CD4-positive, alpha-beta T cell treated with Interleukin-10 for 1 hour (primary cell): Measurements from ENCODE around the gene SUMO4.

Source experiments
- DNase-seq: peaks from one replicate; pipeline ENCODE4 v3.0.0-alpha.2; 2020

The SUMO4 gene

DNA sequence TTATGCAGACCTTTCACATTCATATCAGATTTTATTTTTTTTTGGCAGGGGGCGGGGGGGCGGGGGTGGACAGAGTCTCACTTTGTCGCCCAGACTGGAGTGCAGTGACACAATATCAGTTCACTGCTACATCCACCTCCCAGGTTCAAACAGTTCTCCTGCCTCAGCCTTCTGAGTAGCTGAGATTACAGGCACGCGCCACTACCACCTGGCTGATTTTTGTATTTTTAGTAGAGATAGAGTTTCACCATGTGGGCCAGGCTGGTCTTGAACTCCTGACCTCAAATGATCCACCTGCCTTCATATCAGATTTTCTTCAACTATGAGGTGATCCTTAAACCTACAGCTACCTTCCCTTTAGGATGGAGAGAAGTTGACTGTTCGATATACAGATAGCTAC lies 8.0 kb upstream of the SUMO4 start:
- no peak for DNase-seq

DNA sequence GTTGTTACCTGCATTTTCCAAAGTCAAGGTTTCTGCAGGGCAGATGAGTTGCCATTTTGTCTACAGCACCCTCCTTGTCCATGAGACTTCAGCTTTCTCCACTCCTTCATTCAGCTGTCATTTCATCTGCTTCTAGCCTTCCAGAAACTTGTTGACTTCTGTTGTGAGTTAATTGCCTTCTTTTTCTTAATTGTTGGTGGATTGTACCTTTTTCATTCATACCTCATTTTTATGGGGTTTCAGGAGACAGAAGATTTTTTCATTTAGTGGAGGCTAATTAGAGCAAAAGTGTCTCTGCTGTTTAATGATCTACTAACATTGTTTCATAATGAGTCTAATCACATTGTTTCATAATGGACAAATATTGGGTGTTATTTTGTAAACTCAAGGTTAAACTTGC lies 7.5 kb upstream of the SUMO4 start:
- no peak for DNase-seq

GRCh38 chr6:149393002-149393679 lies 6.9 kb upstream of the SUMO4 start:
- DNase-seq: no peak

DNA sequence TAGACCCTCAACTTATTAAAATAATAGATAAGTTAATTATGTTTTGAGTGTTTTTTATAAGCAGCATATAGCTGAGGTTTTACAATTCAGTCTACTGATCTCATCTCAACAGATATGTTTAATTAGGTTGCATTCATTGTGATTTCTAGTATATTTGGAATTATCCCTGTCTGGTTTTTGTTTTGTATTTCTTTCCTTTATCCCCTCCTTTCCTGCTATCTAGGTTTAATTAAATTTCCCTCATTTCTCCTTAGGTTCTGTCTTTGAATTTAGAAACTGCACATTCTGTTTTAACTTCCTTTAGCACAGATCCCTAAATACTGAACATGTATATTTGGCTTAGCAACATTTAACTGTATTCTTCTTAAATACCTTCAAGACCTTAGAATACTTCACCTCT lies 4.9 kb upstream of the SUMO4 start:
- DNase-seq: no peak

DNA sequence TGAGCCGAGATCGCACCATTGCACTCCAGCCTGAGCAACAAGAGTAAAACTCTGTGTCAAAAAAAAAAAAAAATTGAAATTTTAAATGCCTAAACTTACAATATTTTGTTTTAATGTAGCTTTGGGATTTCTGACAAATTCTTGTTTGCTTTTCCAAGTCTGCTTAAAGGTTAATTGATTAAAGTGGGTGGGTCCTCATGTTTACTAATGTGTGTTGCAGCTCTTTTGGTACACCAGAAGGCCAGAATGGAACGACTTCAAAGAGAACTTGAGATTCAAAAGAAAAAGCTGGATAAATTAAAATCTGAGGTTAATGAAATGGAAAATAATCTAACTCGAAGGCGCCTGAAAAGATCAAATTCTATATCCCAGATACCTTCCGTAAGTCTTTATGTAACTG lies 2.7 kb upstream of the SUMO4 start:
- no peak for DNase-seq

DNA sequence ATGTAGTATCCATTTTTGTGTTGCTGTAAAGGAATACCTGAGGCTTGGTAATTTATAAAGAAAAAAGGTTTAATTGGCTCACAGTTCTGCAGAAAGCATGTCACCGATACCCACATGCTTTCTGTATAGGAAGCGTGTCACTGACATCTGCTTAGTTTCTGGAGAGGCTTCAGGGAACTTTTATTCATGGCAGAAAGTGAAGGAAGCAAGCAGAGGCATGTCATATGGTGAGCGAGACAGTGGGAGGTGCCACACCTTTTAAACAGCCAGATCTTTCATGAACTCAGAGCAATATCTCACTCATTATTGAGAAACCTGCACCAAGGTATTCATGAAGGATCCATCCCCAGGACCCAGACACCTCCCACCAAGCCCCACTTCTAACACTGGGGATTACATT lies 3.5 kb downstream of the SUMO4 start:
- DNase-seq: no peak

- DNase-seq: no peak
These were observed 6.0 kb downstream of the SUMO4 start for GRCh38 chr6:149405823-149406765.

- DNase-seq: no peak
These were observed 9.6 kb downstream of the SUMO4 start for GRCh38 chr6:149409617-149410016.

- no peak for DNase-seq
These were observed 10.5 kb downstream of the SUMO4 start for GRCh38 chr6:149410557-149410956.

DNA sequence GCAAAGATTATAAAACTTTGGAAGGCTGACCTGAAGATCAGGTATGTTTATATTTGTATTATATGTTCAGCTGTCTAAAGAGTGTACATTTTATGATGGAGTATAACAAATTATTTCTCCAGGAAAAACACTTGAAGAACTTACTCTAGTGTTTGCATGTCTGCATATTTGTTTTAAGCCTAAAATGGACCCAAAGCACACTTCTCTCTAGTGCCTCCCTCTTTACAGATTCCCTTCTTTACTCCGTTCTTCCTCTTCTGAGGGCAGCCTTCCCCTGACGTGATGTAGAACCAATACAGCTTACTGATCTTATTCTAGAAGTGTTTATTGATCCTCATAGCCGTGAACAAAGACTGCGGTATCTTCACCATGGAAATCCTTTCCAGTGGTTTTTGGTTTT lies 13.9 kb downstream of the SUMO4 start:
- DNase-seq: no peak

- DNase-seq: no peak
These were observed 14.8 kb downstream of the SUMO4 start for GRCh38 chr6:149414821-149415220.

DNA sequence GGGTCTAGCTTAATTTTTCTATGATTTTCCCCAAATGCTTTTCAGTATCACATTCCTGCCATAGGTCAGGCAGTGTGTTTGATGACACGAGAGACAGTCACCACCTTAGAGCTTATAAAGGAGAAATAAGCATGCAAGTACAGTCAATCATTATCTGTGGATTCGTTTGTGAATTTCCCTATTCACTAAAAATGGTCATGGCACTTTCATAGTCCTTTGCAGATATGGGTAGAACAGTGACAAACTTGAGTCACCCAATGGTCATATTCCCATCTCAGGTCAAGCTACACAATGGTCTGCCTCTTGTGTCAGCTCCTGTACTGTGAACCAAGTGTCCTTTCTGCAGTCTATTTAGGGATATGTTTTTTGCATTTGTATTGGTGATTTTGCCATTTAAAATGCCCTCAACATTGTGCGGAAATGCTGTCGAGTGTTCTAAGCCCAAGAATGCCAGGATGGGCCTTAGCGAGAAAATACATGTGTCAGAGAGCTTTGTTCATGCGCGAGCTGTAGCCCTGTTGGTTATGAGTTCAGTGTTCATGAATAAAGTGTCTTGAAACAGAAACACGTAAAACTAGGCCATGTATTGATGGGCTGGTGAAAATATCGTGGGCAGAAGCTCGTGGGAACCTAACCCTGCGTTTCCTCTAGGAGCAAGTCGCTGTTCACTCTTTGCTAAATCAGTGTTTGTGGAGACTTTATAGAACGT lies 19.8 kb downstream of the SUMO4 start:
- no peak for DNase-seq

GRCh38 chr6:149421132-149421531 lies 21.1 kb downstream of the SUMO4 start:
- no peak for DNase-seq

GRCh38 chr6:149422581-149422980 lies 22.5 kb downstream of the SUMO4 start:
- no peak for DNase-seq

GRCh38 chr6:149423964-149424440 lies 23.9 kb downstream of the SUMO4 start:
- DNase-seq: no peak

GRCh38 chr6:149425224-149425623 lies 25.2 kb downstream of the SUMO4 start:
- no peak for DNase-seq

DNA sequence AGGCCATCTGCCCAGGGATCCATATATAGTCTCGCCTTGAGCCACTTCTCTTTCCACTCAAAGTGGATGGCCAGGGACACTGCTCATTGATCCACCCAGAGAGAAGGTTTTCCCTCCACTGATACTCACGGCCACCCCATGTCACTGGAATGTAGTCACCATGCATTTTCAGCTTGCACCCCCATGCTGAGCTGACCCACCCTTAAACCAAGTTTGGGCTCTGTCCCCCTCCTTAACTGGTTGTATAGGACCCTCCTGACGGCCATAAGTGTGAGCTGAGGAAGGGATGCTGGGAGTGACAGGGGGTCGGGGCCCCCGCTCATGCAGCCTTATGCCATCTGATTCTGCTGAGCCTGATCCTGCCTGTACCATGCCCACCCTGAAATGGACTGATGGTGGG lies 25.7 kb downstream of the SUMO4 start:
- no peak for DNase-seq

- DNase-seq: no peak
These were observed 28.5 kb downstream of the SUMO4 start for GRCh38 chr6:149428606-149429005.

- DNase-seq: no peak
These were observed 29.6 kb downstream of the SUMO4 start for GRCh38 chr6:149429427-149430360.

GRCh38 chr6:149431905-149432775 lies 32.1 kb downstream of the SUMO4 start:
- DNase-seq: peak; percentile 89

- no peak for DNase-seq
These were observed 33.3 kb downstream of the SUMO4 start for GRCh38 chr6:149433405-149433804.
